Smooth muscle cell (in vitro differentiated cells): ENCODE data around the gene CCNB1. TPM values are rescaled to one million over a fixed set of nuclear protein-coding genes. Genes with fewer than 3 reads are reported as not detected.
"Not testable (repeated sequence)": the region's sequence is repeated elsewhere in the genome, so short reads cannot be mapped to it uniquely, and the experiment has no call there.

Experiments used
- DNase-seq: peaks from one replicate; lab custom pipeline; 2025; ENCODE audit not compliant: unreplicated experiment; lab: John Stamatoyannopoulos, UW
- H2AFZ ChIP-seq: fragments of 200-600 bp; sonication (generic); 2 replicates; pipeline ENCODE4 v1.6.0; 2016; ENCODE audit warnings: antibody characterized with exemption, low read depth, mild to moderate bottlenecking
- H3F3A ChIP-seq: fragments of 200-600 bp; sonication (generic); 2 replicates; pipeline ENCODE4 v1.6.0; 2017; ENCODE audit warnings: antibody characterized with exemption, low read depth
- H3K27ac ChIP-seq: fragments of 200-600 bp; sonication (generic); 2 replicates; pipeline ENCODE4 v1.5.1; 2016; ENCODE audit warnings: low read depth, mild to moderate bottlenecking
- H3K27me3 ChIP-seq: fragments of 200-600 bp; sonication (generic); 2 replicates; pipeline ENCODE4 v1.6.1; 2016; ENCODE audit warnings: low read depth, mild to moderate bottlenecking
- H3K36me3 ChIP-seq: fragments of 200-600 bp; sonication (generic); 2 replicates; pipeline ENCODE4 v1.5.1; 2016; ENCODE audit warnings: low read depth
- H3K4me1 ChIP-seq: fragments of 200-600 bp; sonication (generic); 2 replicates; pipeline ENCODE4 v1.5.1; 2016; ENCODE audit warnings: low read depth
- H3K4me2 ChIP-seq: fragments of 200-600 bp; sonication (generic); 2 replicates; pipeline ENCODE4 v1.6.0; 2016; ENCODE audit warnings: mild to moderate bottlenecking
- H3K4me3 ChIP-seq: fragments of 200-600 bp; sonication (generic); 2 replicates; pipeline ENCODE4 v1.5.1; 2016; ENCODE audit warnings: mild to moderate bottlenecking
- H3K79me2 ChIP-seq: fragments of 200-600 bp; sonication (generic); 2 replicates; pipeline ENCODE4 v1.6.0; 2016; ENCODE audit warnings: low read depth, mild to moderate bottlenecking
- H3K9ac ChIP-seq: fragments of 200-600 bp; sonication (generic); 2 replicates; pipeline ENCODE4 v1.6.0; 2016; ENCODE audit warnings: low read depth
- H3K9me3 ChIP-seq: fragments of 200-600 bp; sonication (generic); replicated peaks from 2 replicates; pipeline ENCODE4 v1.5.1; 2016; ENCODE audit warnings: low read depth
- H4K20me1 ChIP-seq: fragments of 200-600 bp; sonication (generic); 2 replicates; pipeline ENCODE4 v1.6.0; 2016; ENCODE audit warnings: low read depth
- CTCF ChIP-seq: fragments of 200-600 bp; sonication (generic); IDR thresholded peaks from 2 replicates; pipeline ENCODE4 v1.5.1; 2017; ENCODE audit warnings: borderline replicate concordance, mild to moderate bottlenecking, antibody characterized with exemption; ENCODE audit not compliant: insufficient read depth, poor library complexity, severe bottlenecking
- WGBS: methylation state at CpG from one replicate; pipeline ENCODE4 v1.1.7; 2016; ENCODE audit warnings: low lambda C conversion rate; 5-methylcytosine and 5-hydroxymethylcytosine counted together
- polyA plus RNA-seq: library from polyadenylated mRNA; unstranded; fragments of >200 nt; fragmentation: Nextera tagmentation; extraction: Ambion mirVana; gene quantifications from 2 replicates; pipeline ENCODE4 v1.2.1, GENCODE V29; 2016
- total RNA-seq: library from RNA; depleted of rRNA; stranded (reverse); fragments of >200 nt; gene quantifications from 2 replicates; pipeline ENCODE4 v1.2.3, GENCODE V29; 2014

CCNB1 gene
- total and polyA plus RNA-seq, 2 experiments from 2014 or later = 28.5 to 36.8 TPM

- no peaks in the 10 kb centered on the region for H3K27me3 ChIP-seq
- peaks cover 4% of the 10 kb centered on the region for H3K9me3 ChIP-seq
- H3K4me1 ChIP-seq = no peaks in the 10 kb centered on the region
- H3K4me3 ChIP-seq = no peak overlapping the region
- WGBS = 100% methylated on average over 1 of the region's 1 CpG
- TF ChIP-seq CTCF = no peak
- H3K9ac ChIP-seq = no peak overlapping the region
- H3K79me2 ChIP-seq = no peaks in the 10 kb centered on the region
- H3F3A ChIP-seq = no peaks in the 10 kb centered on the region
- no peaks in the 10 kb centered on the region for H4K20me1 ChIP-seq
- no peaks in the 10 kb centered on the region for H3K36me3 ChIP-seq
- H3K4me2 ChIP-seq = no peak overlapping the region
- no peak overlapping the region for H2AFZ ChIP-seq
- H3K27ac ChIP-seq = no peak overlapping the region
- no peak for DNase-seq
Observed at GRCh38 chr5:69138766-69139165, 28.2 kb upstream of the CCNB1 start.

GRCh38 chr5:69140239-69140638 is 26.7 kb upstream of the CCNB1 start:
- H3K4me3 ChIP-seq, H3K9ac ChIP-seq, H3K27me3 ChIP-seq, H3K4me2 ChIP-seq, H3K27ac ChIP-seq, DNase-seq, H3K36me3 ChIP-seq, H2AFZ ChIP-seq, H3K9me3 ChIP-seq, H3K4me1 ChIP-seq, H3F3A ChIP-seq, H4K20me1 ChIP-seq, H3K79me2 ChIP-seq: not testable (repeated sequence)
- WGBS = 98% methylated on average over 4 of the region's 4 CpGs

- H3K4me3 ChIP-seq = no peak overlapping the region
- TF ChIP-seq CTCF = no peak
- H3K79me2 ChIP-seq = no peaks in the 10 kb centered on the region
- H3K4me2 ChIP-seq = no peak overlapping the region
- H2AFZ ChIP-seq = no peak overlapping the region
- H3F3A ChIP-seq = no peaks in the 10 kb centered on the region
- no peaks in the 10 kb centered on the region for H4K20me1 ChIP-seq
- 91% methylated on average over 1 of the region's 1 CpG for WGBS
- H3K4me1 ChIP-seq = no peaks in the 10 kb centered on the region
- peaks cover 4% of the 10 kb centered on the region for H3K9me3 ChIP-seq
- H3K27me3 ChIP-seq = no peaks in the 10 kb centered on the region
- DNase-seq = no peak
- H3K9ac ChIP-seq = no peak overlapping the region
- no peaks in the 10 kb centered on the region for H3K36me3 ChIP-seq
- H3K27ac ChIP-seq = no peak overlapping the region
Observed at GRCh38 chr5:69140827-69141226, 26.1 kb upstream of the CCNB1 start.

- H3F3A ChIP-seq, H4K20me1 ChIP-seq, H3K4me3 ChIP-seq, H3K4me1 ChIP-seq, H3K9me3 ChIP-seq, H3K27ac ChIP-seq, H3K9ac ChIP-seq, H3K4me2 ChIP-seq, H2AFZ ChIP-seq, H3K79me2 ChIP-seq, H3K36me3 ChIP-seq, DNase-seq, H3K27me3 ChIP-seq: not testable (repeated sequence)
- 94% methylated on average over 7 of the region's 7 CpGs for WGBS
Observed at GRCh38 chr5:69148576-69148975, 18.4 kb upstream of the CCNB1 start.
